WTC11 (cell line): Measurements from ENCODE around the gene CPLANE1. TPM values are rescaled to one million over a fixed set of nuclear protein-coding genes. Genes with fewer than 3 reads are reported as not detected.
"Not testable (repeated sequence)": the region's sequence is repeated elsewhere in the genome, so short reads cannot be mapped to it uniquely, and the experiment has no call there.

Experiments
- ATAC-seq: fragments of 200-7000 bp; cut with Tn5 transposase; 2 replicates; pipeline ENCODE4 v1.10.0; 2021; ENCODE audit warnings: mild to moderate bottlenecking, moderate library complexity
- CTCF ChIA-PET: fragments of 300-600 bp; sonication (Branson Sonifier 250); formaldehyde crosslinking; loops from one replicate; lab custom pipeline; 2021; ENCODE audit warnings: antibody characterized with exemption; lab: Charles Lee
- POLR2A ChIA-PET: fragments of 350-600 bp; sonication (Branson Sonifier 250); formaldehyde crosslinking; loops from one replicate; lab custom pipeline; 2021; ENCODE audit warnings: antibody characterized with exemption; lab: Charles Lee
- DNase-seq: peaks from one replicate; pipeline ENCODE4 v3.0.0; 2021; ENCODE audit warnings: low spot score
- H3K27ac Mint-ChIP-seq: 2 replicates; pipeline ENCODE4 v1.8.0; 2021; ENCODE audit warnings: mixed read lengths
- H3K27me3 Mint-ChIP-seq: 2 replicates; pipeline ENCODE4 v1.8.0; 2021; ENCODE audit warnings: low read depth, mild to moderate bottlenecking, moderate library complexity, mixed read lengths
- H3K36me3 Mint-ChIP-seq: 2 replicates; pipeline ENCODE4 v1.8.0; 2021; ENCODE audit warnings: mixed read lengths
- H3K4me1 Mint-ChIP-seq: 2 replicates; pipeline ENCODE4 v1.8.0; 2022; ENCODE audit warnings: mixed read lengths
- H3K4me3 Mint-ChIP-seq: 2 replicates; pipeline ENCODE4 v1.8.0; 2021; ENCODE audit warnings: mild to moderate bottlenecking, moderate library complexity, mixed read lengths
- H3K9me3 Mint-ChIP-seq: 2 replicates; pipeline ENCODE4 v1.8.0; 2021; ENCODE audit warnings: mixed read lengths
- ETV6 ChIP-seq: sonication (generic); formaldehyde crosslinking; IDR thresholded peaks from 2 replicates; pipeline ENCODE4 v1.8.1; 2022; ENCODE audit warnings: mild to moderate bottlenecking, missing genetic modification reagents
- FOXK1 ChIP-seq: sonication (generic); formaldehyde crosslinking; IDR thresholded peaks from 2 replicates; pipeline ENCODE4 v1.8.0; 2022; ENCODE audit warnings: mild to moderate bottlenecking, moderate library complexity, missing genetic modification reagents
- GABPB1 ChIP-seq: sonication (generic); formaldehyde crosslinking; IDR thresholded peaks from 2 replicates; pipeline ENCODE4 v1.8.1; 2023; ENCODE audit warnings: mild to moderate bottlenecking, missing genetic modification reagents
- HMGA2 ChIP-seq: fragments of 250-450 bp; sonication (Bioruptor Pico); IDR thresholded peaks from 2 replicates; pipeline ENCODE4 v1.4.0; 2021; ENCODE audit warnings: mild to moderate bottlenecking, moderate library complexity
- MXD4 ChIP-seq: fragments of 250-450 bp; sonication (Bioruptor Pico); IDR thresholded peaks from 2 replicates; pipeline ENCODE4 v1.8.0; 2021; ENCODE audit warnings: mild to moderate bottlenecking, moderate library complexity, borderline replicate concordance
- NFE2L1 ChIP-seq: sonication (generic); formaldehyde crosslinking; IDR thresholded peaks from 2 replicates; pipeline ENCODE4 v1.8.1; 2023; ENCODE audit warnings: missing genetic modification reagents
- OVOL2 ChIP-seq: fragments of 250-450 bp; sonication (Bioruptor Pico); IDR thresholded peaks from 2 replicates; pipeline ENCODE4 v1.9.0; 2021; ENCODE audit warnings: mild to moderate bottlenecking, borderline replicate concordance
- TP53 ChIP-seq: sonication (generic); formaldehyde crosslinking; IDR thresholded peaks from 2 replicates; pipeline ENCODE4 v1.8.1; 2023; ENCODE audit warnings: mild to moderate bottlenecking, missing genetic modification reagents
- ZNF219 ChIP-seq: sonication (generic); formaldehyde crosslinking; IDR thresholded peaks from 2 replicates; pipeline ENCODE4 v1.8.0; 2023; ENCODE audit warnings: missing genetic modification reagents, mild to moderate bottlenecking, borderline replicate concordance
- ZNF232 ChIP-seq: sonication (generic); formaldehyde crosslinking; IDR thresholded peaks from 2 replicates; pipeline ENCODE4 v1.8.0; 2022; ENCODE audit warnings: mild to moderate bottlenecking, missing genetic modification reagents
- ZNF423 ChIP-seq: fragments of 250-450 bp; sonication (Bioruptor Pico); IDR thresholded peaks from 2 replicates; pipeline ENCODE4 v2.1.2; 2022; ENCODE audit warnings: mild to moderate bottlenecking, moderate library complexity
- ZNF671 ChIP-seq: fragments of 250-450 bp; sonication (Bioruptor Pico); IDR thresholded peaks from 2 replicates; pipeline ENCODE4 v1.8.0; 2021; ENCODE audit warnings: mild to moderate bottlenecking
- total RNA-seq: library from RNA; stranded (reverse); gene quantifications from 3 replicates; pipeline ENCODE4 v1.2.3, GENCODE V29; 2021
- TF ChIP-seq, protein P1 (sequence below): fragments of 250-450 bp; sonication (Bioruptor Pico); IDR thresholded peaks from 2 replicates; pipeline ENCODE4 v2.1.2; 2022; ENCODE audit warnings: mild to moderate bottlenecking, moderate library complexity
- TF ChIP-seq, protein P2 (sequence below): fragments of 250-450 bp; sonication (Bioruptor Pico); IDR thresholded peaks from 2 replicates; pipeline ENCODE4 v1.8.0; 2021; ENCODE audit warnings: mild to moderate bottlenecking
- TF ChIP-seq, protein P3 (sequence below): sonication (generic); formaldehyde crosslinking; IDR thresholded peaks from 2 replicates; pipeline ENCODE4 v1.8.0; 2023; ENCODE audit warnings: missing genetic modification reagents

Gene CPLANE1
- total RNA-seq, 1 experiment from 2014 or later: 4.8 TPM

DNA sequence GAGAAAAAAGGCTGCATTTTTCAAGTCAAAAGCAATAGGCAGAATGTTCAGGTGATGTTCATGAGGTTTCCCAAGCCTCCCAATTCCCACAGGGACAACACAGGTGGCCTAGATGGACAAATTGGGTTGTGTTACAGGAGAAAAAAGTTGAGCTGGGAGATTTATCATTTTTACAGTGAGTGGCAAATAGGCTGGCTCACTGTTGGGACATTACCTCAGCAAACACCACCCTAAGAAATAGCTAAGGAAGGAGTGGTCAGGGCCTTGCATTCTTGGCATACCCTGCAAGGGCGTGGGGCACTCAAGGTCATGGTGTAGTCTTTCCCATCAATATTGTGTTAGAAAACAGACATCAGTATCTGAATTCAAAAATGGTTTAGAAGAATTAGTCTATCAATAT, 23.3 kb upstream of the CPLANE1 start (continued):
- TF ChIP-seq, protein P1, sequence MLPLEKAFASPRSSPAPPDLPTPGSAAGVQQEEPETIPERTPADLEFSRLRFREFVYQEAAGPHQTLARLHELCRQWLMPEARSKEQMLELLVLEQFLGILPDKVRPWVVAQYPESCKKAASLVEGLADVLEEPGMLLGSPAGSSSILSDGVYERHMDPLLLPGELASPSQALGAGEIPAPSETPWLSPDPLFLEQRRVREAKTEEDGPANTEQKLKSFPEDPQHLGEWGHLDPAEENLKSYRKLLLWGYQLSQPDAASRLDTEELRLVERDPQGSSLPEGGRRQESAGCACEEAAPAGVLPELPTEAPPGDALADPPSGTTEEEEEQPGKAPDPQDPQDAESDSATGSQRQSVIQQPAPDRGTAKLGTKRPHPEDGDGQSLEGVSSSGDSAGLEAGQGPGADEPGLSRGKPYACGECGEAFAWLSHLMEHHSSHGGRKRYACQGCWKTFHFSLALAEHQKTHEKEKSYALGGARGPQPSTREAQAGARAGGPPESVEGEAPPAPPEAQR (CRISPR knock-in tag): no peak
- no peak for TF ChIP-seq HMGA2
- TF ChIP-seq, all 79 proteins: peak for 0

DNA sequence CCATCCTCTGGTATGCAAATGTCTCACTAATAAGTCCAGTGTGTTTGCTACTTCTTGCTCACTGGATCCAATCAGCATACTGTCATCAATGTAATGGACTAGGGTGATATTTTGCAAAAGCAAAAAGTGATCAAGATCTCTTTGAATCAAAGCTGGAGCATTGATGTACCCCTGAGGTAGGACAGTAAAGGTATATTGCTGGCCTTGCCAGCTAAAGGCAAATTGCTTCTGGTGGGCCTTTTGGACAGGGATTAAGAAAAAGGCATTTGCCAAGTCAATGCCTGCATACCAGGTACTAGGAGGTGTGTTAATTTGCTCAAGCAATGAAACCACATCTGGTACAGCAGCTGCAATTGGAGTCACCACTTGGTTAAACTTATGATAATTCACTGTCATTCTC, 18.9 kb upstream of the CPLANE1 start:
- H3K4me3 Mint-ChIP-seq, H3K27me3 Mint-ChIP-seq, H3K27ac Mint-ChIP-seq, POLR2A ChIA-PET, H3K4me1 Mint-ChIP-seq, H3K36me3 Mint-ChIP-seq, DNase-seq, ATAC-seq, CTCF ChIA-PET: not testable (repeated sequence)
- H3K9me3 Mint-ChIP-seq: peaks cover 42% of the 10 kb centered on the region

DNA sequence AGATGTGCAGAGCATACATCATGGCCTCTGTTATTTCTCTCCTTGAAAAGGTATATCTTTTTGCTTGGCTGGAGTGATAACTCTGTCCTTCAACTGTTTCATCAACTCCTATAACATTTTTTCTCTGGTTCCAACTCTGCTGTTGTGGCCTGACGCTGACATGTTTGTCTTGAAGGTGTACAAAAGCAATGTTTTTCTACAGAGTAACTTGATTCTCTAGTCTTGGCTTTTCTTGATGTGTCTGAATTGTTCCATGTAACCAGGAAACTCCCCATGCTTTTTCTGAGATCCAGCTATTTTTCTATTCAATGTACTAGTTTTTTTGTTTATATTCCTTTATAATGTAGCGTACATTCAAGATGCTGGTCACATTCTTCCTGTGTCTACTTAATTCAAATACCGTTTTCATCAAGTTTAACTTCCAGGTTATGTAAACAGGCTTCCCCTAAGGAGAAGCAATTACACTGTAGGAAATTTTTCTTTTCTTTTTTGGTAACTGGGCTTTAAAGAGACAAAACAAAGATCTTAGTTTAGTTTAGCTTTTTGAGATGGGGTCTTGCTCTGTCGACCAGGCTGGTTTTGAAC, 6.7 kb upstream of the CPLANE1 start:
- Mint-ChIP-seq H3K4me1 (no peaks in the 10 kb centered on the region), H3K36me3 (peaks cover 13% of the 10 kb centered on the region; the same call in 1 of the 2 replicates)
- POLR2A ChIA-PET: interaction anchor here (0.6 kb wide), 1 partner anchor 21 kb away, joined by 5 read pairs; no protein-coding TSS in a partner anchor
- TF ChIP-seq ZNF423 (CRISPR knock-in tag) (no peak), OVOL2 (no peak), ZNF671 (CRISPR knock-in tag) (no peak)
- TF ChIP-seq, all 79 proteins: peak for 0
- CTCF ChIA-PET: no interaction called here
- H3K9me3 Mint-ChIP-seq: peaks cover 32% of the 10 kb centered on the region
- H3K4me3 Mint-ChIP-seq: no peak overlapping the region
- DNase-seq: no peak
- ATAC-seq: no peak
- H3K27ac Mint-ChIP-seq: no peak overlapping the region
- peaks cover 7% of the 10 kb centered on the region for H3K27me3 Mint-ChIP-seq

DNA sequence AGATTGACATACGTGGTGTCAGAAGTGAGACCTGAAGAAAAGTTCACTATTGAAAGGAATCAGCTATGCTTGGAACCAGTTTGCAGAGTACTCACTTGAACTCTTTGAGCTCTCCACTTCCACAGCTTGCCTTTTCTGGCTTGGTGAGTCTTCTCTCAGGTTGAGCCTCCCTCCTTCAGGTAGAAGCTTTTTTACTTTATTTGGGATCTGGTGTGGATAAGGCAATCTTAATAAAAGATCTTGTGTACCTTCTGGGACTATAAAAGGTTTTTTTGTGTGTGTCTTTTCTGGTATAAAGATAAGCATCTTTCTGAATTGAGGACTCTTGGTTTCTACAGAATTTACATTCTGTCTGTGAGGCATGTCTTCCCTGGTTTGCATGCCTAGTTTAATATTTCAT, 5.4 kb upstream of the CPLANE1 start:
- CTCF ChIA-PET: no interaction called here

DNA sequence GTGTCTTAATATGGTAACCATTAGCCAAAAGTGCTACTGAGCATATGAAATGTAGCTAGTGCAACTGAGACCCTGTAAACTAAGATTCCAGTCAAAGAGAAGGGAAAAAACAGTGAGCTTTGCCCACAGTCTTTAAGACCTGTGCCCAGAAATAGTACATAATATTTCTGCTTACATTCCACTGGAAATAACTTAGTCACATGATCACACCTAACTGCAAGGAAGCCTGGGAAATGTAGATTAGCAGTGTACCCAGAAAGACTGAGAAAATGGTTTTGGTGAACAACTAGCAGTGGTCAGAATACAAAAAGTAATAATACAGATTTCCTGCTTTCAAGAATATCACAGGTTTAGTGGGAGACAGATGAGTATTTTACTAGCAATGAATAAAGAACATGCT, 2.5 kb upstream of the CPLANE1 start:
- Mint-ChIP-seq H3K4me1 (peaks cover 8% of the 10 kb centered on the region), H3K36me3 (peaks cover 6% of the 10 kb centered on the region; the same call in 1 of the 2 replicates), H3K27me3 (peaks cover 8% of the 10 kb centered on the region), H3K27ac (no peak overlapping the region), H3K4me3 (no peak overlapping the region), H3K9me3 (peaks cover 14% of the 10 kb centered on the region)
- TF ChIP-seq, protein P2, sequence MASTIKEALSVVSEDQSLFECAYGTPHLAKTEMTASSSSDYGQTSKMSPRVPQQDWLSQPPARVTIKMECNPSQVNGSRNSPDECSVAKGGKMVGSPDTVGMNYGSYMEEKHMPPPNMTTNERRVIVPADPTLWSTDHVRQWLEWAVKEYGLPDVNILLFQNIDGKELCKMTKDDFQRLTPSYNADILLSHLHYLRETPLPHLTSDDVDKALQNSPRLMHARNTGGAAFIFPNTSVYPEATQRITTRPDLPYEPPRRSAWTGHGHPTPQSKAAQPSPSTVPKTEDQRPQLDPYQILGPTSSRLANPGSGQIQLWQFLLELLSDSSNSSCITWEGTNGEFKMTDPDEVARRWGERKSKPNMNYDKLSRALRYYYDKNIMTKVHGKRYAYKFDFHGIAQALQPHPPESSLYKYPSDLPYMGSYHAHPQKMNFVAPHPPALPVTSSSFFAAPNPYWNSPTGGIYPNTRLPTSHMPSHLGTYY (CRISPR knock-in tag): no peak
- TF ChIP-seq TP53 (no peak), FOXK1 (CRISPR knock-in tag) (no peak), ZNF232 (CRISPR knock-in tag) (no peak), MXD4 (no peak)
- CTCF ChIA-PET: no interaction called here
- no peak for DNase-seq
- POLR2A ChIA-PET: no interaction called here
- no peak for ATAC-seq

More for the DNA sequence above, 5.4 kb upstream of the CPLANE1 start:
- no peak for TF ChIP-seq ZNF219 (CRISPR knock-in tag)
- no peak for TF ChIP-seq ETV6 (CRISPR knock-in tag)
- no peak for TF ChIP-seq ZNF423 (CRISPR knock-in tag)
- TF ChIP-seq GABPB1: no peak
- TF ChIP-seq NFE2L1 (CRISPR knock-in tag): no peak
- TF ChIP-seq, protein P3, sequence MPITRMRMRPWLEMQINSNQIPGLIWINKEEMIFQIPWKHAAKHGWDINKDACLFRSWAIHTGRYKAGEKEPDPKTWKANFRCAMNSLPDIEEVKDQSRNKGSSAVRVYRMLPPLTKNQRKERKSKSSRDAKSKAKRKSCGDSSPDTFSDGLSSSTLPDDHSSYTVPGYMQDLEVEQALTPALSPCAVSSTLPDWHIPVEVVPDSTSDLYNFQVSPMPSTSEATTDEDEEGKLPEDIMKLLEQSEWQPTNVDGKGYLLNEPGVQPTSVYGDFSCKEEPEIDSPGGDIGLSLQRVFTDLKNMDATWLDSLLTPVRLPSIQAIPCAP: no peak
- no peak for DNase-seq
- H3K27me3 Mint-ChIP-seq: peaks cover 8% of the 10 kb centered on the region; the same call in 1 of the 2 replicates
- POLR2A ChIA-PET: no interaction called here
- H3K9me3 Mint-ChIP-seq: peaks cover 19% of the 10 kb centered on the region
- no peak for ATAC-seq
- H3K4me3 Mint-ChIP-seq: no peak overlapping the region
- H3K4me1 Mint-ChIP-seq: peaks cover 8% of the 10 kb centered on the region
- peaks cover 9% of the 10 kb centered on the region; the same call in 1 of the 2 replicates for H3K36me3 Mint-ChIP-seq
- no peak overlapping the region for H3K27ac Mint-ChIP-seq
